Hepatocyte (in vitro differentiated cells): ENCODE measurements around the gene LIPF.

Experiments
- CTCF ChIP-seq: fragments of 200-600 bp; sonication (generic); IDR thresholded peaks from 2 replicates; pipeline ENCODE4 v1.5.1; 2016; ENCODE audit warnings: antibody characterized with exemption, mild to moderate bottlenecking; ENCODE audit not compliant: poor library complexity
- EZH2 ChIP-seq: fragments of 200-600 bp; sonication (generic); IDR thresholded peaks from 2 replicates; pipeline ENCODE4 v1.6.1; 2016; ENCODE audit warnings: antibody characterized with exemption, mild to moderate bottlenecking, borderline replicate concordance

DNA sequence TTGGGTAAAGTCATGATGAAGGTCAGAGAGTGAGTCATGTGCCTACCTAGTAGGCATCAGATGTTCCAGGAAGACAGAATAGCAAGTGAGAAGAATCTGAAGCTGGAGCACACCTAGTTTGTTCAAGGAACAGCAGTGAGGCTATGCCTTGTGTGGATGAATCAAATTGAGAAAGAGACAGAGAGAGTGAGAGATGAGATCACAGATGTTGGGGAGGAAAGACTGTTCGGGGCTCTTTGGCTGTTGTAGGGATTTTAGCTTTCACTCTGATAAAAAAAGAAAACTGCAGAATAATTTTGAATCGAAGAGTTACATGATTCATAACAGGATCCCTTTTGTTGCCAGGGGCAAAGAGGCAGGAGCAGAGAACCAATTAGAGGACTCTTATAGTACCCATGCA is 6.3 kb downstream of the LIPF start:
- TF ChIP-seq EZH2 = no peak
- no peak for TF ChIP-seq CTCF
